KMS-11 (cell line): ENCODE results near the gene PRSS8.

Source experiments
- H2AFZ ChIP-seq: fragments of 200-600 bp; sonication (generic); 2 replicates; pipeline ENCODE4 v1.6.1; 2016; ENCODE audit warnings: antibody characterized with exemption, mixed run types, low read depth
- H3K27ac ChIP-seq: fragments of 200-600 bp; sonication (generic); 2 replicates; pipeline ENCODE4 v1.6.1; 2016; ENCODE audit warnings: mild to moderate bottlenecking, mixed run types
- H3K27me3 ChIP-seq: fragments of 200-600 bp; sonication (generic); 2 replicates; pipeline ENCODE4 v1.6.1; 2017; ENCODE audit warnings: mild to moderate bottlenecking, low read depth, mixed run types, moderate library complexity; ENCODE audit not compliant: insufficient read depth
- H3K36me3 ChIP-seq: fragments of 200-600 bp; sonication (generic); 2 replicates; pipeline ENCODE4 v1.6.1; 2017; ENCODE audit warnings: mild to moderate bottlenecking, mixed run types; ENCODE audit not compliant: insufficient read depth
- H3K4me1 ChIP-seq: fragments of 200-600 bp; sonication (generic); 2 replicates; pipeline ENCODE4 v1.6.1; 2016; ENCODE audit warnings: mild to moderate bottlenecking, low read depth, mixed run types; ENCODE audit not compliant: poor library complexity, severe bottlenecking
- H3K4me2 ChIP-seq: fragments of 200-600 bp; sonication (generic); 2 replicates; pipeline ENCODE4 v1.7.0; 2016; ENCODE audit warnings: mild to moderate bottlenecking, mixed run types
- H3K4me3 ChIP-seq: fragments of 200-600 bp; sonication (generic); IDR thresholded peaks from 2 replicates; pipeline ENCODE4 v1.6.1; 2017; ENCODE audit warnings: low read depth, low read length, mixed read lengths; ENCODE audit not compliant: insufficient read depth
- H3K79me2 ChIP-seq: fragments of 200-600 bp; sonication (generic); 2 replicates; pipeline ENCODE4 v1.6.1; 2016; ENCODE audit warnings: low read depth, mixed run types; ENCODE audit not compliant: insufficient read depth
- H3K9ac ChIP-seq: fragments of 200-600 bp; sonication (generic); 2 replicates; pipeline ENCODE4 v1.6.1; 2016; ENCODE audit warnings: mild to moderate bottlenecking, mixed run types
- H4K20me1 ChIP-seq: fragments of 200-600 bp; sonication (generic); 2 replicates; pipeline ENCODE4 v1.6.1; 2016; ENCODE audit warnings: mild to moderate bottlenecking, mixed run types; ENCODE audit not compliant: insufficient read depth
- TF ChIP-seq, protein P1 (sequence below): fragments of 200-600 bp; sonication (generic); conservative IDR thresholded peaks from 2 replicates; pipeline ENCODE4 v1.6.1; 2017; ENCODE audit warnings: low read depth, mild to moderate bottlenecking, antibody characterized with exemption, low read length, moderate library complexity, mixed read lengths

PRSS8 gene

DNA sequence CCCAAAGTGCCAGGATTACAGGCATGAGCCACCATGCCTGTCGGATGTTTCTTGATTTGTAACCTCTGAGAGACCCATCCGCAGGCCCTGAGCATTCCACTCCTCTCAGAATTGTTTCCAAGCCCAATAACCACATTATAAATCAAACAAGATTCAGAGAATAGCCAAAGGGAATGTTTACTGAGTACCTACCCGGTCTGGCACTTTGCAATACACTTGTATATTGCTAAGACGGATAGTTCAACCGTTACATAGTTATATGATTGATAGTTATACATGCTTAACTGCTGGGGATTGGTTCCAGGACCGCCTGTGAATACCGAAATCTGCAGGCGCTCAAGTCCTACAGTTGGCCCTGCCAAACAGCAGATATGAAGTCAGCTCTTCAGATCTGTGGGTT, 21.1 kb downstream of the PRSS8 start:
- Histone ChIP-seq H4K20me1 (no peaks in the 10 kb centered on the region), H2AFZ (no peak overlapping the region), H3K27me3 (no peaks in the 10 kb centered on the region), H3K79me2 (peaks cover 19% of the 10 kb centered on the region), H3K27ac (no peak overlapping the region), H3K4me2 (no peak overlapping the region), H3K9ac (no peak overlapping the region), H3K4me1 (peaks cover 10% of the 10 kb centered on the region), H3K4me3 (no peak overlapping the region), H3K36me3 (no peaks in the 10 kb centered on the region)
- TF ChIP-seq, protein P1, sequence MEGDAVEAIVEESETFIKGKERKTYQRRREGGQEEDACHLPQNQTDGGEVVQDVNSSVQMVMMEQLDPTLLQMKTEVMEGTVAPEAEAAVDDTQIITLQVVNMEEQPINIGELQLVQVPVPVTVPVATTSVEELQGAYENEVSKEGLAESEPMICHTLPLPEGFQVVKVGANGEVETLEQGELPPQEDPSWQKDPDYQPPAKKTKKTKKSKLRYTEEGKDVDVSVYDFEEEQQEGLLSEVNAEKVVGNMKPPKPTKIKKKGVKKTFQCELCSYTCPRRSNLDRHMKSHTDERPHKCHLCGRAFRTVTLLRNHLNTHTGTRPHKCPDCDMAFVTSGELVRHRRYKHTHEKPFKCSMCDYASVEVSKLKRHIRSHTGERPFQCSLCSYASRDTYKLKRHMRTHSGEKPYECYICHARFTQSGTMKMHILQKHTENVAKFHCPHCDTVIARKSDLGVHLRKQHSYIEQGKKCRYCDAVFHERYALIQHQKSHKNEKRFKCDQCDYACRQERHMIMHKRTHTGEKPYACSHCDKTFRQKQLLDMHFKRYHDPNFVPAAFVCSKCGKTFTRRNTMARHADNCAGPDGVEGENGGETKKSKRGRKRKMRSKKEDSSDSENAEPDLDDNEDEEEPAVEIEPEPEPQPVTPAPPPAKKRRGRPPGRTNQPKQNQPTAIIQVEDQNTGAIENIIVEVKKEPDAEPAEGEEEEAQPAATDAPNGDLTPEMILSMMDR = no peak

- H3K36me3 ChIP-seq = no peaks in the 10 kb centered on the region
- H3K27me3 ChIP-seq = no peaks in the 10 kb centered on the region
- no peak overlapping the region for H3K4me3 ChIP-seq
- TF ChIP-seq, protein P1 = no peak
- H3K4me1 ChIP-seq = peaks cover 3% of the 10 kb centered on the region
- H3K79me2 ChIP-seq = peaks cover 19% of the 10 kb centered on the region
- no peak overlapping the region for H2AFZ ChIP-seq
- H3K9ac ChIP-seq = no peak overlapping the region
- H3K4me2 ChIP-seq = no peak overlapping the region
- no peak overlapping the region; the same call in 1 of the 2 replicates for H3K27ac ChIP-seq
- H4K20me1 ChIP-seq = no peaks in the 10 kb centered on the region
Observed at GRCh38 chr16:31113121-31114120, 22.1 kb downstream of the PRSS8 start.

DNA sequence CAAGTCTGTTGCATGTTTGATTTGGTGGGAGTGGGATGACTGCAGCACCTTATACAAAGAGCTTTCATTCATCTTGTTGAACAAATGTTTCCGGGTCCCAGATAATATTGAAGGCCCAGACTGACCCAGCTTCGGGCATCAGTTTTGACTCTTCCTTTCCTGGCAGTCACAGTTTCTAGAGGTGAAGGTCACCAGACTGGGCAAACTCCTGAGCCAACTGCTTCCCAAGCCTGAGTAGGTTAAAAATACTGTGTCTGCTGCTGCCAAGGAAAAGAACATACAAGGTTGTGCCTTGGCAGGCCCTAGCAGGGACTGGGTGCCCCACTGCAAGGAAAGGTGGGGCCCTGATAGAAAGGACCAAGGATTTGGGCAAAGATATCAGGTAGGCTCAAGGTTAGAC, 22.8 kb downstream of the PRSS8 start:
- H3K36me3 ChIP-seq = no peaks in the 10 kb centered on the region
- H3K4me2 ChIP-seq = no peak overlapping the region
- H3K4me3 ChIP-seq = no peak overlapping the region
- TF ChIP-seq, protein P1 = no peak
- H4K20me1 ChIP-seq = no peaks in the 10 kb centered on the region
- no peak overlapping the region for H2AFZ ChIP-seq
- H3K79me2 ChIP-seq = peaks cover 14% of the 10 kb centered on the region
- H3K4me1 ChIP-seq = peaks cover 3% of the 10 kb centered on the region
- no peak overlapping the region for H3K9ac ChIP-seq
- H3K27me3 ChIP-seq = no peaks in the 10 kb centered on the region
- H3K27ac ChIP-seq = no peak overlapping the region

DNA sequence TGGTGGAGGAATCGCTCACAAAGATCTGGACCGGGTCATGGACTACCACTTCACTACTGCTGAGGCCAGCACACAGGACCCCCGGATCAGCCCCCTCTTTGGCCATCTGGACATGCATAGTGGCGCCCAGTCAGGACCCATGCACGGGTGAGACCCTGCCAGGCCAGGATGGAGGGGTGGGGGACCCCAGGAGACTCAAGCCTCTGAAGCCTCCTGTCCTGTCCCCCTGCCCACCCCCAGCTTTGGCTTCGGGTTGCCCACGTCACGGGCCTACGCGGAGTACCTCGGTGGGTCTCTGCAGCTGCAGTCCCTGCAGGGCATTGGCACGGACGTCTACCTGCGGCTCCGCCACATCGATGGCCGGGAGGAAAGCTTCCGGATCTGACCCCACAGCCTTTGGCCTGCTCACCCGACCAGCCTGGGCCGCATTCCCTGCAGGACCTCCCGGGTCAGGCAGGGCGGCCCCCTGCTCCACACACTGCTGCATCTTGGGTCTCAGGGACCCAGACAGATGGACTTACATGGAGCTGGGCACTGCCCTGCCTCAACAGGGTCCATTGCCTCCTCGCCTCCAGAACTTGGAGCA, 23.6 kb downstream of the PRSS8 start:
- H3K27ac ChIP-seq = no peak overlapping the region
- TF ChIP-seq, protein P1 = no peak
- no peak overlapping the region for H2AFZ ChIP-seq
- H3K36me3 ChIP-seq = no peaks in the 10 kb centered on the region
- H3K4me1 ChIP-seq = peaks cover 9% of the 10 kb centered on the region
- H3K79me2 ChIP-seq = peaks cover 14% of the 10 kb centered on the region
- H3K4me2 ChIP-seq = no peak overlapping the region
- no peaks in the 10 kb centered on the region for H4K20me1 ChIP-seq
- no peak overlapping the region for H3K4me3 ChIP-seq
- H3K27me3 ChIP-seq = no peaks in the 10 kb centered on the region
- H3K9ac ChIP-seq = no peak overlapping the region
